ENCODE measurements around the gene LAT. TPM values are rescaled to one million over a fixed set of nuclear protein-coding genes. Genes with fewer than 3 reads are reported as not detected.

Gene LAT
- total RNA-seq, 2 donors from 2014 or later: 4.5 to 6.1 TPM

DNA sequence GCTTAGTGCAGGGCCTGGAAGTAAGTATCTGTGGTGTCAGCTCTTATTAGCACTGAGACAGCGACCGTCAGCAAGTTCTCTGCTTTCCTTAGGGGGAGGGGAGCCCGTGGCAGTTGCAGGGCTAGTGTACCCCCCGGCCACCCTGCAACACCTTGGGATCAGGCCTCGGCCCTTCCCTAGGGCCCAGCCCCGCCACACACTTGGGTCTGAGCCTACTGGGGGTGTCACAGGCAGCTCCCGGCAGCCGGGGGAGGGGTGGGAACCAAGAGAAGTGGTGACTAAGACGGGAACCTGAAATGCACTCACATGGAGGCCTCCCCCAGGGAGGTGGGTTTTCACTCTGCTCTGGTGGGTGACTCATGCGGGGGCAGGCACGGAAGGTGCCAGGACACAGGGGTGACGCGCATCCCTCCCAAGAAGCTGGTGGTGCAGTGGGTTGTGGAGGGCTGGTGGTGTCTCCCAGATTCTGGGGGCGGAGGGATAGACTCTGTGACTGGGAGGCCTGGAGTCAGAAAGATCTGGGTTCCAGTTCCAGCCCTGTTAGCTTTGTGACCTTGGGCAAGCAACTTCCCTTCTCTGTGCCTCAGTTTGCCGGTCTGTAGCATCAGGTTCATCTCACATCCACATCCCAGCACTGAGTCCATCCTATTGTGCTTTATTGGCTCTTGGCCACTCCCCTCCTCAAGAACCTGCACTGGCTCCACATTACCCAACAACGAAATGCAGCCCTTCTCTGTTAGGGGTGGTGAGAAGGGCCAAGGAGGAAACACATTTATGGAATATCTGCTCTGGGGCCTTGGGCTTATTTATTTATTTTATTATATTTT lies 44.5 kb downstream of the LAT start:
- peak overlapping the region; percentile 68 for H3K27ac Mint-ChIP-seq
- H3K4me3 Mint-ChIP-seq: no peak overlapping the region
- no peaks in the 10 kb centered on the region for H3K27me3 ChIP-seq (ENCODE audit: control insufficient read depth, insufficient read depth, low read length, poor library complexity, severe bottlenecking)
- no peak overlapping the region for H3K4me3 ChIP-seq (ENCODE audit: low read length)
- H3K9me3 Mint-ChIP-seq: no peaks in the 10 kb centered on the region
- H3K9ac ChIP-seq (ENCODE audit: extremely low read depth, low read length, poor library complexity, severe bottlenecking): peak overlapping the region; percentile 30
- no peaks in the 10 kb centered on the region for H3K27me3 Mint-ChIP-seq (ENCODE audit: insufficient read depth)
- no peaks in the 10 kb centered on the region for H3K36me3 ChIP-seq (ENCODE audit: control insufficient read depth, insufficient read depth, low read length)
- WGBS, 2 experiments (ENCODE audit: insufficient coverage in 1 of 2, insufficient read length in 1 of 2): 59 to 72% methylated on average over 9 to 16 of the region's 16 CpGs
- TF ChIP-seq, protein P1, sequence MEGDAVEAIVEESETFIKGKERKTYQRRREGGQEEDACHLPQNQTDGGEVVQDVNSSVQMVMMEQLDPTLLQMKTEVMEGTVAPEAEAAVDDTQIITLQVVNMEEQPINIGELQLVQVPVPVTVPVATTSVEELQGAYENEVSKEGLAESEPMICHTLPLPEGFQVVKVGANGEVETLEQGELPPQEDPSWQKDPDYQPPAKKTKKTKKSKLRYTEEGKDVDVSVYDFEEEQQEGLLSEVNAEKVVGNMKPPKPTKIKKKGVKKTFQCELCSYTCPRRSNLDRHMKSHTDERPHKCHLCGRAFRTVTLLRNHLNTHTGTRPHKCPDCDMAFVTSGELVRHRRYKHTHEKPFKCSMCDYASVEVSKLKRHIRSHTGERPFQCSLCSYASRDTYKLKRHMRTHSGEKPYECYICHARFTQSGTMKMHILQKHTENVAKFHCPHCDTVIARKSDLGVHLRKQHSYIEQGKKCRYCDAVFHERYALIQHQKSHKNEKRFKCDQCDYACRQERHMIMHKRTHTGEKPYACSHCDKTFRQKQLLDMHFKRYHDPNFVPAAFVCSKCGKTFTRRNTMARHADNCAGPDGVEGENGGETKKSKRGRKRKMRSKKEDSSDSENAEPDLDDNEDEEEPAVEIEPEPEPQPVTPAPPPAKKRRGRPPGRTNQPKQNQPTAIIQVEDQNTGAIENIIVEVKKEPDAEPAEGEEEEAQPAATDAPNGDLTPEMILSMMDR (conservative IDR thresholded peaks at IDR 0.05): no peak
- peaks cover 7% of the 10 kb centered on the region for H3K4me1 Mint-ChIP-seq
- H3K27ac ChIP-seq (ENCODE audit: low read depth, low read length): no peak overlapping the region
- no peaks in the 10 kb centered on the region for H3K9me3 ChIP-seq (ENCODE audit: control insufficient read depth, low read length)
- H3K4me1 ChIP-seq (ENCODE audit: control insufficient read depth, insufficient read depth, low read length): no peaks in the 10 kb centered on the region
- DNase-seq: peak; percentile 85
- no peaks in the 10 kb centered on the region for H3K36me3 Mint-ChIP-seq (ENCODE audit: low read depth)

- peaks cover 7% of the 10 kb centered on the region for H3K4me1 Mint-ChIP-seq
- H3K4me3 Mint-ChIP-seq: no peak overlapping the region
- 82 to 97% methylated on average over 7 to 8 of the region's 8 CpGs for WGBS, 2 experiments (ENCODE audit: insufficient coverage in 1 of 2, insufficient read length in 1 of 2)
- H3K27me3 Mint-ChIP-seq (ENCODE audit: insufficient read depth): no peaks in the 10 kb centered on the region
- no peak overlapping the region for H3K9ac ChIP-seq (ENCODE audit: extremely low read depth, low read length, poor library complexity, severe bottlenecking)
- no peaks in the 10 kb centered on the region for H3K36me3 Mint-ChIP-seq (ENCODE audit: low read depth)
- H3K36me3 ChIP-seq (ENCODE audit: control insufficient read depth, insufficient read depth, low read length): no peaks in the 10 kb centered on the region
- H3K9me3 Mint-ChIP-seq: no peaks in the 10 kb centered on the region
- no peak for DNase-seq
- no peaks in the 10 kb centered on the region for H3K9me3 ChIP-seq (ENCODE audit: control insufficient read depth, low read length)
- TF ChIP-seq, protein P1 (conservative IDR thresholded peaks at IDR 0.05): no peak
- no peaks in the 10 kb centered on the region for H3K4me1 ChIP-seq (ENCODE audit: control insufficient read depth, insufficient read depth, low read length)
- no peak overlapping the region for H3K27ac ChIP-seq (ENCODE audit: low read depth, low read length)
- H3K27ac Mint-ChIP-seq: no peak overlapping the region
- H3K27me3 ChIP-seq (ENCODE audit: control insufficient read depth, insufficient read depth, low read length, poor library complexity, severe bottlenecking): no peaks in the 10 kb centered on the region
- H3K4me3 ChIP-seq (ENCODE audit: low read length): no peak overlapping the region
These were observed 45.4 kb downstream of the LAT start for GRCh38 chr16:29030086-29030840.

Other genes starting within 250 kb of the LAT start
- 1 to 10 TPM; 3.3 to 4.8 TPM for gene NPIPB9, start 233.3 kb upstream of the LAT start, total RNA-seq
- gene ATXN2L, start 162.1 kb upstream of the LAT start, total RNA-seq: 100 to 1,000 TPM; 242 to 264 TPM
- 100 to 1,000 TPM; 158 to 165 TPM for gene TUFM, start 138.7 kb upstream of the LAT start, total RNA-seq
- gene SH2B1, start 121.2 kb upstream of the LAT start, total RNA-seq: 10 to 100 TPM; 56.5 to 63.4 TPM
- 1 to 10 TPM; 4.7 to 7.7 TPM for gene ATP2A1, start 106.6 kb upstream of the LAT start, total RNA-seq
- 10 to 100 TPM; 16.1 to 19.2 TPM for gene RABEP2, start 59.8 kb upstream of the LAT start, total RNA-seq
- not detected for gene CD19, start 53.1 kb upstream of the LAT start, total RNA-seq
- gene NFATC2IP, start 34.1 kb upstream of the LAT start, total RNA-seq: 10 to 100 TPM; 63.7 to 65.4 TPM
- 10 to 100 TPM; 54.9 to 55.2 TPM for gene SPNS1, start 10.3 kb upstream of the LAT start, total RNA-seq

Data from endodermal cell (in vitro differentiated cells).